Stomach (tissue), 9 donors: Measurements from ENCODE around the gene CCDC88C. TPM values are rescaled to one million over a fixed set of nuclear protein-coding genes. Genes with fewer than 3 reads are reported as not detected.

Source experiments
- DNase-seq, 2 donors: peaks; one replicate each; pipeline versions ENCODE4 v3.0.0 to v3.0.0-alpha.2; 2013 to 2019
- H3K27ac ChIP-seq, 5 donors: fragments of 200-600 bp in 4 of 5; sonication (generic) in 4 of 5; one replicate each; pipeline ENCODE4 v1.5.1; 2013 to 2019; ENCODE audit warnings: mild to moderate bottlenecking in 1 of 5, moderate library complexity in 1 of 5
- H3K27me3 ChIP-seq, 3 donors: fragments of 200-600 bp; sonication (generic); one replicate each; pipeline ENCODE4 v1.5.1; 2017 to 2019; ENCODE audit warnings: mixed run types in 1 of 3
- H3K36me3 ChIP-seq, 4 donors: fragments of 200-600 bp; sonication (generic); 1 replicate in 3 of 4; 2 replicates in 1 of 4; pipeline ENCODE4 v1.5.1; 2016 to 2019
- H3K4me1 ChIP-seq, 4 donors: fragments of 200-600 bp; sonication (generic); one replicate each; pipeline ENCODE4 v1.5.1; 2016 to 2019
- H3K4me3 ChIP-seq, 4 donors: fragments of 200-600 bp; sonication (generic) in 3 of 4; one replicate each; pipeline ENCODE4 v1.5.1; 2016 to 2019; ENCODE audit warnings: mild to moderate bottlenecking in 1 of 4
- H3K9me3 ChIP-seq, 4 donors: fragments of 200-600 bp; sonication (generic); one replicate each; pipeline ENCODE4 v1.5.1; 2016 to 2019
- EP300 ChIP-seq: sonication (generic); formaldehyde crosslinking; IDR thresholded peaks from one replicate; pipeline ENCODE4 v1.6.1; 2017; ENCODE audit warnings: antibody characterized with exemption
- POLR2A ChIP-seq, 4 donors: fragments of 450-650 bp; IDR thresholded peaks; one replicate each; pipeline ENCODE4 v1.6.1; 2016; ENCODE audit warnings: antibody characterized with exemption in 4 of 4, control low read depth in 2 of 4, mild to moderate bottlenecking in 1 of 4, moderate library complexity in 1 of 4
- POLR2AphosphoS5 ChIP-seq, 3 donors: sonication (generic); formaldehyde crosslinking; IDR thresholded peaks; one replicate each; pipeline ENCODE4 v1.6.1; 2016; ENCODE audit warnings: antibody characterized with exemption in 3 of 3
- whole genome bisulfite sequencing, 5 donors: extraction: QIAGEN DNeasy Blood & Tissue Kit in 3 of 5; methylation state at CpG; one replicate each; pipeline versions ENCODE4 v1.1.5 to v1.1.7; 2013 to 2018; 5-methylcytosine and 5-hydroxymethylcytosine counted together
- intact Hi-C: fragments of 100-400 bp; cut with DNase I; formaldehyde crosslinking; loops from one replicate; pipeline ENCODE4 v1.15.1; 2023; ENCODE audit warnings: low total_unique reads
- polyA plus RNA-seq, 3 donors: library from polyadenylated mRNA; stranded (reverse); fragments of 200-250 nt; gene quantifications; one replicate each; pipeline ENCODE4 v1.2.3, GENCODE V29; 2013
- total RNA-seq, 5 donors: library from RNA; depleted of rRNA; stranded (reverse); fragments of >200 nt; gene quantifications; one replicate each; pipeline versions ENCODE4 v1.1.0 to v1.2.3, GENCODE V29; 2014 to 2016
- TF ChIP-seq, protein P1 (sequence below), 7 experiments: fragments of 450-650 bp in 4 of 7; fragments of 200-600 bp in 3 of 7; sonication (generic) in 3 of 7; IDR thresholded peaks; one replicate each; pipeline ENCODE4 v1.5.1; 2016 to 2019; ENCODE audit warnings: antibody characterized with exemption in 7 of 7, control low read depth in 2 of 7, mild to moderate bottlenecking in 1 of 7
- donor health status: healthy with polysubstance abuse.
- donor health status: Bipolar disorder and iron deficiency.
- donor health status: healthy.

Gene CCDC88C
- total and polyA plus RNA-seq, 8 donors, result 10.5 to 66.9 (median 22.3) TPM

- intact Hi-C loops, result no loop called here
- DNase-seq, result peak; percentile 54 to 73
- peak overlapping the region; percentile 61 to 81 (median 79) for H3K27ac ChIP-seq
Measured at GRCh38 chr14:91252871-91253794, 164.5 kb downstream of the CCDC88C start.

DNA sequence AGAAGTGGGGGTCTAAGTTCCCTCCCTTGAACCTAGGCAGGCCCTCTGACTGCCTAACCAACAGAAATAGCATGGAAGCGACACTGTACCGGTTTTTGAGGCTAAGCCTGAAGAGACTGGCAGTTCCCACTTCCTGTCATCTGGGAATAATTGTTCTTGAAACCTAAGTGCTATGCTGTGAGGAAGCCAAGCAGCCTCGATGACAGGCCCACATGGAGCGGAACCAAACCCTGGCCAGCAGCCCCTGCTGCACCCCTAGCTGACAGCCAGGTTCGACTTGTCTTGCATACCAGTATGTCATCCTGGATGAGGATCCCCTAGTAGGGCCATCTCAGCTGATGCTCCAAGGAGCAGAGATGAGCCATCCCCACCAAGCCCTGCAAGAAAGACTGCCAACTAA is 166.7 kb downstream of the CCDC88C start:
- no peak for TF ChIP-seq POLR2AphosphoS5 (IDR thresholded peaks at IDR 0.05)
- TF ChIP-seq, protein P1, sequence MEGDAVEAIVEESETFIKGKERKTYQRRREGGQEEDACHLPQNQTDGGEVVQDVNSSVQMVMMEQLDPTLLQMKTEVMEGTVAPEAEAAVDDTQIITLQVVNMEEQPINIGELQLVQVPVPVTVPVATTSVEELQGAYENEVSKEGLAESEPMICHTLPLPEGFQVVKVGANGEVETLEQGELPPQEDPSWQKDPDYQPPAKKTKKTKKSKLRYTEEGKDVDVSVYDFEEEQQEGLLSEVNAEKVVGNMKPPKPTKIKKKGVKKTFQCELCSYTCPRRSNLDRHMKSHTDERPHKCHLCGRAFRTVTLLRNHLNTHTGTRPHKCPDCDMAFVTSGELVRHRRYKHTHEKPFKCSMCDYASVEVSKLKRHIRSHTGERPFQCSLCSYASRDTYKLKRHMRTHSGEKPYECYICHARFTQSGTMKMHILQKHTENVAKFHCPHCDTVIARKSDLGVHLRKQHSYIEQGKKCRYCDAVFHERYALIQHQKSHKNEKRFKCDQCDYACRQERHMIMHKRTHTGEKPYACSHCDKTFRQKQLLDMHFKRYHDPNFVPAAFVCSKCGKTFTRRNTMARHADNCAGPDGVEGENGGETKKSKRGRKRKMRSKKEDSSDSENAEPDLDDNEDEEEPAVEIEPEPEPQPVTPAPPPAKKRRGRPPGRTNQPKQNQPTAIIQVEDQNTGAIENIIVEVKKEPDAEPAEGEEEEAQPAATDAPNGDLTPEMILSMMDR (IDR thresholded peaks at IDR 0.05), result no peak
- TF ChIP-seq POLR2A (IDR thresholded peaks at IDR 0.05), result no peak
- no peak for TF ChIP-seq EP300
- Histone ChIP-seq H3K4me1 (peaks cover 14 to 45% (median 31%) of the 10 kb centered on the region in 4 donors), H3K4me3 (no peak overlapping the region), H3K27me3 (peaks cover 0 to 5% (median 0%) of the 10 kb centered on the region in 3 donors), H3K9me3 (no peaks in the 10 kb centered on the region), H3K36me3 (no peaks in the 10 kb centered on the region), H3K27ac (peak overlapping the region in 4 of 5 donors; percentile 8 to 76 (median 52))
- intact Hi-C loops, result no loop called here
- WGBS, 5 donors, result 60 to 71% (median 66%) methylated on average over 5 of the region's 5 CpGs
- no peak for DNase-seq

More at GRCh38 chr14:91252871-91253794, 164.5 kb downstream of the CCDC88C start:
- peak overlapping the region; percentile 56 to 63 (median 60) for H3K4me3 ChIP-seq
- peaks cover 0 to 5% (median 0%) of the 10 kb centered on the region in 3 donors for H3K27me3 ChIP-seq
- no peaks in the 10 kb centered on the region for H3K36me3 ChIP-seq
- no peaks in the 10 kb centered on the region for H3K9me3 ChIP-seq
- TF ChIP-seq POLR2A (IDR thresholded peaks at IDR 0.05) (no peak), EP300 (no peak), POLR2AphosphoS5 (IDR thresholded peaks at IDR 0.05) (no peak)
- TF ChIP-seq, protein P1 (IDR thresholded peaks at IDR 0.05), result no peak
- 2 to 13% (median 3%) methylated on average over 27 to 95 of the region's 95 CpGs for WGBS, 5 donors
- H3K4me1 ChIP-seq, result peaks cover 14 to 63% (median 44%) of the 10 kb centered on the region in 4 donors

- peaks cover 0 to 5% (median 0%) of the 10 kb centered on the region in 3 donors for H3K27me3 ChIP-seq
- TF ChIP-seq EP300 (no peak), POLR2AphosphoS5 (IDR thresholded peaks at IDR 0.05) (no peak), POLR2A (IDR thresholded peaks at IDR 0.05) (no peak)
- TF ChIP-seq, protein P1 (IDR thresholded peaks at IDR 0.05), result no peak
- no peaks in the 10 kb centered on the region for H3K9me3 ChIP-seq
- H3K27ac ChIP-seq, result peak overlapping the region in 4 of 5 donors; percentile 8 to 76 (median 52)
- intact Hi-C loops, result no loop called here
- H3K36me3 ChIP-seq, result no peaks in the 10 kb centered on the region
- no peak overlapping the region for H3K4me3 ChIP-seq
- 45 to 68% (median 57%) methylated on average over 10 of the region's 10 CpGs for WGBS, 5 donors
- peak in 1 of 2 donors; percentile 65 for DNase-seq
- H3K4me1 ChIP-seq, result peaks cover 14 to 42% (median 33%) of the 10 kb centered on the region in 4 donors
Measured at GRCh38 chr14:91249841-91250616, 167.6 kb downstream of the CCDC88C start.
